DOHH2 (cell line): ENCODE results near the gene CDO1.

ENCODE experiments used
- H3F3A ChIP-seq: fragments of 200-600 bp; sonication (generic), shearing (Covaris generic); 2 replicates; pipeline ENCODE4 v1.6.0; 2016; ENCODE audit warnings: antibody characterized with exemption, mild to moderate bottlenecking; ENCODE audit not compliant: control insufficient read depth, insufficient read depth
- H3K27ac ChIP-seq: fragments of 200-600 bp; sonication (generic); 2 replicates; pipeline ENCODE4 v1.5.1; 2014; ENCODE audit warnings: low read depth, mild to moderate bottlenecking, low read length, moderate library complexity
- H3K27me3 ChIP-seq: fragments of 200-600 bp; sonication (generic); 2 replicates; pipeline ENCODE4 v1.6.1; 2014; ENCODE audit warnings: mild to moderate bottlenecking, low read length, mixed read lengths; ENCODE audit not compliant: control insufficient read depth
- H3K36me3 ChIP-seq: fragments of 200-600 bp; sonication (generic); 2 replicates; pipeline ENCODE4 v1.6.1; 2014; ENCODE audit warnings: mild to moderate bottlenecking, low read length, moderate library complexity, mixed read lengths; ENCODE audit not compliant: control insufficient read depth
- H3K4me1 ChIP-seq: fragments of 200-600 bp; sonication (generic); 2 replicates; pipeline ENCODE4 v1.6.1; 2014; ENCODE audit warnings: mild to moderate bottlenecking, low read length, mixed read lengths; ENCODE audit not compliant: control insufficient read depth
- H3K4me2 ChIP-seq: fragments of 200-600 bp; sonication (generic); 2 replicates; pipeline ENCODE4 v1.6.0; 2014; ENCODE audit warnings: mild to moderate bottlenecking, low read length, moderate library complexity
- H3K4me3 ChIP-seq: fragments of 200-600 bp; sonication (generic); 2 replicates; pipeline ENCODE4 v1.5.1; 2014; ENCODE audit warnings: mild to moderate bottlenecking, low read length, mixed read lengths
- H3K79me2 ChIP-seq: fragments of 200-600 bp; sonication (generic); 2 replicates; pipeline ENCODE4 v1.6.1; 2014; ENCODE audit warnings: mild to moderate bottlenecking, low read length, mixed read lengths; ENCODE audit not compliant: control insufficient read depth
- H3K9me2 ChIP-seq: fragments of 200-600 bp; sonication (generic); replicated peaks from 2 replicates; pipeline ENCODE4 v1.6.1; 2014; ENCODE audit warnings: mild to moderate bottlenecking, low read length, mixed read lengths; ENCODE audit not compliant: control insufficient read depth
- H3K9me3 ChIP-seq: fragments of 200-600 bp; sonication (generic); 2 replicates; pipeline ENCODE4 v1.6.1; 2014; ENCODE audit warnings: antibody characterized with exemption, low read length, mixed read lengths; ENCODE audit not compliant: control insufficient read depth, insufficient read depth
- H4K20me1 ChIP-seq: fragments of 200-600 bp; sonication (generic); 2 replicates; pipeline ENCODE4 v1.6.0; 2014; ENCODE audit warnings: low read depth, mild to moderate bottlenecking, antibody characterized with exemption, low read length, moderate library complexity; ENCODE audit not compliant: control insufficient read depth, insufficient read depth
- CTCF ChIP-seq: fragments of 200-600 bp; sonication (generic); IDR thresholded peaks from one replicate; pipeline ENCODE4 v1.5.1; 2014; ENCODE audit warnings: antibody characterized with exemption, mild to moderate bottlenecking, low read depth, low read length; ENCODE audit not compliant: poor library complexity, severe bottlenecking
- EZH2phosphoT487 ChIP-seq: fragments of 200-600 bp; sonication (generic); IDR thresholded peaks from 2 replicates; pipeline ENCODE4 v1.6.1; 2017; ENCODE audit warnings: borderline replicate concordance, mild to moderate bottlenecking, antibody characterized with exemption, low read length, moderate library complexity, mixed read lengths

Gene CDO1

GRCh38 chr5:115812372-115812771 lies 4.1 kb downstream of the CDO1 start:
- H3K36me3 ChIP-seq, result no peaks in the 10 kb centered on the region

GRCh38 chr5:115811406-115811805 lies 5.1 kb downstream of the CDO1 start:
- H3K27ac ChIP-seq, result no peak overlapping the region
- H3F3A ChIP-seq, result no peaks in the 10 kb centered on the region
- no peaks in the 10 kb centered on the region for H3K36me3 ChIP-seq
- no peaks in the 10 kb centered on the region for H4K20me1 ChIP-seq
- peaks cover 9% of the 10 kb centered on the region; the same call in 1 of the 2 replicates for H3K9me3 ChIP-seq
- TF ChIP-seq CTCF, result no peak
- TF ChIP-seq EZH2phosphoT487, result no peak
- H3K4me2 ChIP-seq, result no peak overlapping the region
- no peaks in the 10 kb centered on the region for H3K27me3 ChIP-seq
- H3K79me2 ChIP-seq, result no peaks in the 10 kb centered on the region
- H3K4me1 ChIP-seq, result peaks cover 3% of the 10 kb centered on the region
- H3K4me3 ChIP-seq, result no peak overlapping the region
- no peaks in the 10 kb centered on the region for H3K9me2 ChIP-seq

More at GRCh38 chr5:115812372-115812771, 4.1 kb downstream of the CDO1 start:
- Histone ChIP-seq H3K79me2 (no peaks in the 10 kb centered on the region), H3K4me1 (no peaks in the 10 kb centered on the region; the same call in none of the 2 replicates), H3F3A (no peaks in the 10 kb centered on the region), H3K4me2 (no peak overlapping the region), H3K27ac (no peak overlapping the region), H3K9me2 (no peaks in the 10 kb centered on the region), H3K27me3 (no peaks in the 10 kb centered on the region), H4K20me1 (no peaks in the 10 kb centered on the region), H3K9me3 (peaks cover 13% of the 10 kb centered on the region; the same call in 1 of the 2 replicates), H3K4me3 (no peak overlapping the region)
- TF ChIP-seq EZH2phosphoT487 (no peak), CTCF (no peak)

GRCh38 chr5:115810761-115811160 lies 5.7 kb downstream of the CDO1 start:
- H4K20me1 ChIP-seq, result no peaks in the 10 kb centered on the region
- no peak overlapping the region for H3K4me3 ChIP-seq
- H3K4me2 ChIP-seq, result no peak overlapping the region
- no peak overlapping the region for H3K27ac ChIP-seq
- H3K79me2 ChIP-seq, result no peaks in the 10 kb centered on the region
- no peaks in the 10 kb centered on the region for H3K36me3 ChIP-seq
- peaks cover 2% of the 10 kb centered on the region; the same call in 1 of the 2 replicates for H3K9me3 ChIP-seq
- no peaks in the 10 kb centered on the region for H3K9me2 ChIP-seq
- peaks cover 3% of the 10 kb centered on the region for H3K4me1 ChIP-seq
- H3F3A ChIP-seq, result no peaks in the 10 kb centered on the region
- no peaks in the 10 kb centered on the region for H3K27me3 ChIP-seq
- TF ChIP-seq CTCF (no peak), EZH2phosphoT487 (no peak)
